HG03439 (cell line): ENCODE results near the gene EXOC7.

Experiments
- ATAC-seq: cut with Tn5 transposase; IDR thresholded peaks from one replicate; pipeline ENCODE4 v1.9.1; 2021; ENCODE audit warnings: mild to moderate bottlenecking, moderate library complexity; ENCODE audit not compliant: unreplicated experiment

Gene EXOC7

GRCh38 chr17:76138896-76139752, 35.5 kb upstream of the EXOC7 start:
- no peak for ATAC-seq

GRCh38 chr17:76138234-76138895, 34.8 kb upstream of the EXOC7 start:
- ATAC-seq, result no peak

GRCh38 chr17:76137351-76138233, 34.0 kb upstream of the EXOC7 start:
- no peak for ATAC-seq

DNA sequence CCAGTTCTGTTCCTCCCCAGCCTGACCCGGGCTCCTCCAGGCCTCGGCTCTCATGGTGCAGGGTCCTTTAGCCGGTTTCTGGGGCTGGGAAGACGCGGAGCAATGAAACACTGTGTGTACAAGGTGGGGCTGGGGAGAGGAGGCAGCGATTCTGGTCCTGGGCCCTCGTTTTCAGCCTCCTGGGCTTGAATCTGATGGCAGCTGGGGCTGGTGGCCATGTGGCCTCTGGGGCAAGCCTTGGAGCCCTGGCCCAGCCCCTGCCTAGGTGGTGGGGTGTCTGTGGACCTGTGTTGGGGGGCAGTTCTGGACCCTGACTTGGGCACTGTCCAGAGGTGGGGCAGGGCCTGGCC, 33.4 kb upstream of the EXOC7 start:
- no peak for ATAC-seq

GRCh38 chr17:76136276-76137000, 32.9 kb upstream of the EXOC7 start:
- no peak for ATAC-seq

DNA sequence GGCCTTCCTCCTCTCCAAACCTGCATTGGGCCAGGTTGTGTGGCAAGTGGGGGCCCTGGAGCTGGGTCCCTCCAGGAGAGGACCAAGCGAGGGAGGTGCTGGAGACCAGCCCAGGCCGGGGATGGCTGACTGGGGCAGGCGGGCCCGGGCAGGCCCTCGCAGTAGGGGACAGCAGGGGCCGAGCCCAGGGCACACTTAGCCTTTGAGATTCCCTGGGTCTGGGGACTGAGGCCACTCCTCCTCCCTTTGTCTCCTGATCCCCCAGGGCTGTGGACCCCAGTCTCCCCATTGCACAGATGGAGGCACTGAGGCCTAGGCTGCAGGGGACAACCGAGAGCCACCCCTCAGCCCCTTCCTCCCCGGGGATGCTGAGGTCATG, 32.2 kb upstream of the EXOC7 start:
- ATAC-seq, result no peak

GRCh38 chr17:76134911-76135809, 31.6 kb upstream of the EXOC7 start:
- ATAC-seq, result no peak

GRCh38 chr17:76132574-76133338, 29.2 kb upstream of the EXOC7 start:
- no peak for ATAC-seq

DNA sequence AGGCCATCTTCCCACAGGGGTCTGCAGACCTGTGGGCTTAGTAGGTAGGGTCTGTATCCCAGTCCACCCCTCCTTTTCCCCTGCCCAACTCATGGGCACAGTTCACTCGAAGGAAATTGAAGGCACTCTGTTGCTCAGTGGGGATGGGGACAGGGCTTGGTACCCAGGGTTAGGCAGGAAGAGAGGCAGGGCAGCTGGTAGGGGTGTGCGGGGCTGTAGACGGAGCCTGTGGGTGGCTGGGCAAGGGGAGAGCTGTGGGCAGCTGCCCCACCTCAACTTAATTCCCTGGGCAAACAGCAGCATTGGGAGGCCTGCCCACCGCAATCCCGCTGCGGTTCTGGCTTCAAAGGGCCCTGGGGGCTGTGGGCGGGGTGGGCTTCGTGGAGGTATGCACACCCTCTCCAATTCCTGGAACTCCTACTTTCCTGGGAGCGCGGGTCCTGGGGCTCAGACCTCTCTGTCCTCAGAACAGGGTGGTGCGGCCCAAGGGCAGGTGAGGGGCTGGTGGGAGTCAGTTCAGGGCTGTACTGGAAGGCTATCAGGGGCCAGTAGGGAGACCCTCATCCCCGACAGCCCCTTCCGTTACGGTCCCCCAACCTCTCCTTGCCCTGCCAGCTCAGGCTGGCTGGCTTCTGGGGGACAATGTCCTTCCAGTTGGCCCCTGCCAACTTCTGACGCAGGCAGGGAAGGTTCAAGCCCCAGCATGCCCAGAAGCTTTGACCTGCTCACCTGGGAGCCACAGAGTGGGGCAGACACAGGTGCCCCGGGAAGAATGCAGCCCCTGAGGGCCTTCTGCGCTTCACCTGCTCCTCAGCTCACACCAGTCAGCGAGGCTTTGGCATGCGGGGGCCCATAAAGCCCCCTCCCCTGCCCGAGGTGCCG, 28.3 kb upstream of the EXOC7 start:
- no peak for ATAC-seq

DNA sequence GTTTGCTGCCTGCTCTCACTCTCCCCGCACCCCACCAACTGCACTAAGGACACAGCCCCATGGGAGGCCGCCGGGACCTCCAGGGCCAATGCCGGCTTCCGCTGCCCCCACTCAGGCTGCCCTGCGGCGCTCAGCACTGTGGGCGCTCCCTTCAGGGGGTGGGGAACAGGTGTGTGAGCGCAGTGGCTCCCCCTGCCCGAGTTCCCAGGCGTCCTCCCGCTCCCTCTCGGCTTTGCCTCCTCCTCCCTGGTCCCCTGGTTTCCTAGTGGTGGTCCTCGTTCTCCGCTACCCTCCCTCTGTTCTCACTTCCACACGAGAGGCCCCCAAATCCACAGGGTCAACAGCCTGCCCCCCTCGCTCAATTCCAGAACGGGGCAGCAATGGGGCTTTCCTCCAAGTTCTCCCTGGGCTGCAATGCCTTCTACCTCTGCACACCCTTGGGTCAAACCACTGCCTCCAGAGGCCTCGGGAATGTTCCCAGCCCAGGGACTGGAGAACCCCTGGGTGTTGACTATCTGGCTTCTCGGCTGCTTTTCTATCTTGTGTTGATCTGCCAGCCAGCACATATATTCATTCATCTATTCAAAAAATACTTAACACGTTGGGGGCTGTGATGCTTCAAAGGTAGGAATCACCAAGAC, 27.6 kb upstream of the EXOC7 start:
- ATAC-seq, result no peak

- no peak for ATAC-seq
These were observed 26.9 kb upstream of the EXOC7 start for GRCh38 chr17:76130473-76130872.

- ATAC-seq, result no peak
These were observed 22.3 kb upstream of the EXOC7 start for GRCh38 chr17:76125922-76126321.

DNA sequence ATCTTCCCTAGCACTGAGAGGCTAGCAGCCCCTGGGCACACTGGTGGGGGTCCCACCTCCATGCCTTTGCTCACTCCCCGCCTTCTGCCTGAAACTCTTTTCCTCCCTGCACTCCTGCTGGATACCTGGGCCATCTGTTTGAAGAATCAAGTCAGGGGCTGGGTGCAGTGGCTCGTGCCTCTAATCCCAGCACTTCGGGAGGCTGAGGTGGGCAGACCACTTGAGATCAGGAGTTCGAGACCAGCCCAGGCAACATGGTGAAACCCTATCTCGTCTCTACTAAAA, 21.7 kb upstream of the EXOC7 start:
- no peak for ATAC-seq

GRCh38 chr17:76124582-76125390, 21.2 kb upstream of the EXOC7 start:
- no peak for ATAC-seq

DNA sequence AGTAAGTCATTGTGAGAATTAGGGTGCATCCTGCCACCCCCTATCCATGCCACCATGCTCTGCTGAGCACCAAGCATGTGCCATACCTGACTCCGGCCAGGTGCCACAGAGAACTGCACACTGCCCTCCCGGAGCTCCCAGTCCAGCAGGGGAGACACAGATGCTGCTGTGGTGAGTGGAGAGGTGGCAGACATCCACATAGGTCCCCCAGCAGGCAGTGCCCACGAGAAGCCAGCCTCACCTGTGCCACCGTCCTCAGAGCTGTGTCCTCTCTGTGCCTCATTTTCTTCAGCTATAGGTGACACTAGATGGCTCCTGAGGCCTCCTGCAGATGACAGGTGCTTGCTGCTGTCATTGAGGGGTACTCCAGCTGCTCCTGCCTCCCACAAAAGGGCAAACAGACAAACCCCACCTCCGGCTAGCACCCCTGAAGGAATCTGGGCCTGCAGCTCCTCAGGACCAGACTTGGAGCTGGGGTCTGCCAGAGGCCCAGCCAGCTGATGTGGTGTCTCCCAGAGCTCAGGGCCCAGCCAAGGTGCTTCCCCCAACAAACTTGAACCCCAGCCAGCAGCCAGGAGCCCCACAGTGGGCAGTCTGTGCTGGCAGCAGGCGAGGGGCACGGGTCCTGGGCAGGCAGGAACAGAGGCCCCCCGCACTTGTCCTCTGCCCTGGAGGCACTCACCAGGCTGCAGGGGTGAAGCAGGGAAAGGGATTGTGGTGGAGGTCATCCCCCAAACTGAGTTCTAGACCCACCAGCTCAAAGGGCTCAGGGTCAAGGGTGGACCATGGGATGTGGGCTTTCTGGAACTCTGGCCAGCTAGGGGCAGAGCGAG, 20.4 kb upstream of the EXOC7 start:
- ATAC-seq, result no peak

- no peak for ATAC-seq
These were observed 19.6 kb upstream of the EXOC7 start for GRCh38 chr17:76123191-76123499.
